ENCODE results near the gene SYNE1. TPM values are rescaled to one million over a fixed set of nuclear protein-coding genes. Genes with fewer than 3 reads are reported as not detected.

Gene SYNE1
- total RNA-seq, 6 experiments from 2014 or later = 60.0 to 69.0 (median 66.9) TPM

- Mint-ChIP-seq H3K27ac (no peak overlapping the region; the same call in 1 of the 2 replicates), H3K9me3 (no peaks in the 10 kb centered on the region), H3K36me3 (ENCODE audit: low read depth) (peaks cover 23% of the 10 kb centered on the region), H3K4me1 (ENCODE audit: low read depth) (peaks cover 22% of the 10 kb centered on the region), H3K4me3 (no peak overlapping the region), H3K27me3 (ENCODE audit: insufficient read depth) (no peaks in the 10 kb centered on the region)
- DNase-seq = no peak
- TF ChIP-seq, protein P1, sequence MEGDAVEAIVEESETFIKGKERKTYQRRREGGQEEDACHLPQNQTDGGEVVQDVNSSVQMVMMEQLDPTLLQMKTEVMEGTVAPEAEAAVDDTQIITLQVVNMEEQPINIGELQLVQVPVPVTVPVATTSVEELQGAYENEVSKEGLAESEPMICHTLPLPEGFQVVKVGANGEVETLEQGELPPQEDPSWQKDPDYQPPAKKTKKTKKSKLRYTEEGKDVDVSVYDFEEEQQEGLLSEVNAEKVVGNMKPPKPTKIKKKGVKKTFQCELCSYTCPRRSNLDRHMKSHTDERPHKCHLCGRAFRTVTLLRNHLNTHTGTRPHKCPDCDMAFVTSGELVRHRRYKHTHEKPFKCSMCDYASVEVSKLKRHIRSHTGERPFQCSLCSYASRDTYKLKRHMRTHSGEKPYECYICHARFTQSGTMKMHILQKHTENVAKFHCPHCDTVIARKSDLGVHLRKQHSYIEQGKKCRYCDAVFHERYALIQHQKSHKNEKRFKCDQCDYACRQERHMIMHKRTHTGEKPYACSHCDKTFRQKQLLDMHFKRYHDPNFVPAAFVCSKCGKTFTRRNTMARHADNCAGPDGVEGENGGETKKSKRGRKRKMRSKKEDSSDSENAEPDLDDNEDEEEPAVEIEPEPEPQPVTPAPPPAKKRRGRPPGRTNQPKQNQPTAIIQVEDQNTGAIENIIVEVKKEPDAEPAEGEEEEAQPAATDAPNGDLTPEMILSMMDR (IDR thresholded peaks at IDR 0.05) = no peak
These were observed 238.2 kb downstream of the SYNE1 start for GRCh38 chr6:152398993-152399392.

- Mint-ChIP-seq H3K4me1 (ENCODE audit: low read depth) (peaks cover 22% of the 10 kb centered on the region), H3K4me3 (no peak overlapping the region), H3K27me3 (ENCODE audit: insufficient read depth) (no peaks in the 10 kb centered on the region), H3K27ac (no peak overlapping the region), H3K36me3 (ENCODE audit: low read depth) (peaks cover 25% of the 10 kb centered on the region), H3K9me3 (no peaks in the 10 kb centered on the region)
- TF ChIP-seq, protein P1 (IDR thresholded peaks at IDR 0.05) = no peak
- no peak for DNase-seq
These were observed 238.8 kb downstream of the SYNE1 start for GRCh38 chr6:152398316-152398715.

DNA sequence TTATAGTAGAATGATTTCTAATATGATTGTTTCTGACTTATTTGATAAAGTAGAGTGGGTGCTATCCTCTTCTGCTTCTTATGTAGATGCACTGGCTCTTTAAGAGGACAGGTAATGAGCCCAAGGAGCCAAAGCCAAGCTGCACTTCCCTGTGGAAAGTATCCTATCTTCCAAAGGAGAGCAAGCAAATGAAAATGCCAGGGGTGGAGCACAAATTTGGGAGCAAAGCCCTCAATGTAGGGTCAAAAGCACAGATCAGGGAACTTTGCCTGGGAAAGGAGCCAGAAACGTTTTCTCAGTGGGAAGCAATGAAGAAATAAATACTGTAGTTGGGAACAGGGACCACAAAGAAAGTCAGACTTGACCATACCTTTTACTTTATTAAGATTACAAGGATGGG is 242.9 kb downstream of the SYNE1 start:
- peaks cover 13% of the 10 kb centered on the region for H3K4me1 Mint-ChIP-seq (ENCODE audit: low read depth)

DNA sequence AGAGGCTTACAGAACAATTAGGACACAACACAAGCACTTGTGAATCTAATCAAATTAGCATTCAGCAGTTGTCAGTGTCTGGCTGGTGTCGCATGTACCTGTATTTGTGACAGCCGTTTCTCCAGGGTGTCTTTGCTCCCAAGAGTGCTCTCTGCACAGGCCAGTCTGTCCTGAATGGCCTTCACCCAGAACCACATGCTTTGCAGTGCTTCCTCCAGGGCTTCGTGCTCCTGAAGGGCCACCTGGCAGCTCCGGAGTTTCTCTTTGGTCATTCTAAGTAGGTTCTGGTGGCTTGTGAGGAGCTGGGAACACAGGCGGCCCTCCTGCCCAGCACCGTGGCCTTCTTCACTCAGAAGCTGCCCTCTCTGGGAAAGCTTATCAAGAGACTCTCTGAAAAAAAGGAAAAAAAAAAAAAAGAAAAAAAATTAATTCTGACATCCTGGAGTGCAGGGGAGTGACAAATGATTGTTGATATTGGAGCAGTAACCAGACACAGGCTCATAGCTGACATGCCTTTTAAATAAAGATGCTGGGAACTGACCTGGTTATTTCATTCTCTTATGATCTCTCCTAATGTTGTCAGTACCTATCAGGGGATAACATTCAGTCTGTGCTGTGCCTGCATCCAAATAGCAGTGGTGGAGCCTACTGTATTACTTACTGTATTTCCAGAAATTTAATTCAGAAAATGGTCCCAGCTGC is 245.8 kb downstream of the SYNE1 start:
- TF ChIP-seq, protein P1 (IDR thresholded peaks at IDR 0.05) = no peak
- H3K27me3 Mint-ChIP-seq (ENCODE audit: insufficient read depth) = no peaks in the 10 kb centered on the region
- H3K27ac Mint-ChIP-seq = no peak overlapping the region
- no peaks in the 10 kb centered on the region for H3K9me3 Mint-ChIP-seq
- H3K4me3 Mint-ChIP-seq = no peak overlapping the region
- peaks cover 17% of the 10 kb centered on the region for H3K36me3 Mint-ChIP-seq (ENCODE audit: low read depth)
- peaks cover 33% of the 10 kb centered on the region for H3K4me1 Mint-ChIP-seq (ENCODE audit: low read depth)
- no peak for DNase-seq

More for the DNA sequence above, 242.9 kb downstream of the SYNE1 start:
- no peak for DNase-seq
- TF ChIP-seq, protein P1 (IDR thresholded peaks at IDR 0.05) = no peak
- Mint-ChIP-seq H3K27me3 (ENCODE audit: insufficient read depth) (no peaks in the 10 kb centered on the region), H3K27ac (no peak overlapping the region), H3K36me3 (ENCODE audit: low read depth) (peaks cover 16% of the 10 kb centered on the region), H3K4me3 (no peak overlapping the region), H3K9me3 (no peaks in the 10 kb centered on the region)

- Mint-ChIP-seq H3K9me3 (no peaks in the 10 kb centered on the region), H3K4me3 (no peak overlapping the region), H3K27ac (no peak overlapping the region), H3K27me3 (ENCODE audit: insufficient read depth) (no peaks in the 10 kb centered on the region; the same call in 1 of the 2 replicates), H3K4me1 (ENCODE audit: low read depth) (peaks cover 49% of the 10 kb centered on the region), H3K36me3 (ENCODE audit: low read depth) (peaks cover 21% of the 10 kb centered on the region)
- TF ChIP-seq, protein P1 (IDR thresholded peaks at IDR 0.05) = no peak
- DNase-seq = no peak
These were observed 250.1 kb downstream of the SYNE1 start for GRCh38 chr6:152387091-152387490.
